M059J (cell line): Measurements from ENCODE around the gene UPF3B. TPM values are rescaled to one million over a fixed set of nuclear protein-coding genes. Genes with fewer than 3 reads are reported as not detected.
"Not testable (repeated sequence)": the region's sequence is repeated elsewhere in the genome, so short reads cannot be mapped to it uniquely, and the experiment has no call there.

ENCODE experiments used
- DNase-seq: peaks from one replicate; pipeline ENCODE4 v3.0.0-alpha.2; 2012; ENCODE audit warnings: low read depth
- total RNA-seq: library from RNA; depleted of rRNA; stranded (reverse); fragments of >200 nt; shearing (Covaris generic); gene quantifications from 2 replicates; pipeline ENCODE4 v1.2.3, GENCODE V29; 2014; rRNA removed

The UPF3B gene
- total RNA-seq, 1 experiment from 2014 or later, result 12.9 TPM

DNA sequence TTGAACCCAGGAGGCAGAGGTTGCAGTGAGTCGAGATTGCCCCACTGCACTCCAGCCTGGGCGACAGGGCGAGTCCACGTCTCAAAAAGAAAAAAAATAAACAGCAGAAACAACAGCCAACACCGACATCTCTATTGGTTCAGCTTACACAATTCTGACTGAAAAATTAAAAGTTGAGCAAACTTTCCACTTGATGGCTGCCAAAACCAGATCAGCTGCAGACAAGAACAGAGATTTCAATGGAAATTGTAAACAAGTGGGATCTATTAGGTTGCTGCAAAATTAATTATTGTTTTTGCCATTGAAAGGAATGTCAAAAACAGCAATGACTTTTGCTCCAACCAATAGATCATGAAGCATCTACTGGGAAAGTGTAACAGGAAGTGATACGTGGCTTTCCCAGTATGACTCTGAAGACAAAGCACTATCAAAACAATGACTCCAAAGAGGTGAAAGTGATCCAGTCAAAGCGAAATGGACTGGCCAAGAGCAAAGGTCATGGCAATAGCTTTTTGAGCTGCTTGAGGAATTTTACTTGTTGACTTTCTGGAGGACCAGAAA, 26.3 kb downstream of the UPF3B start:
- peak; percentile 63 for DNase-seq

GRCh38 chrX:119824221-119824620, 28.5 kb downstream of the UPF3B start:
- DNase-seq, result not testable (repeated sequence)

DNA sequence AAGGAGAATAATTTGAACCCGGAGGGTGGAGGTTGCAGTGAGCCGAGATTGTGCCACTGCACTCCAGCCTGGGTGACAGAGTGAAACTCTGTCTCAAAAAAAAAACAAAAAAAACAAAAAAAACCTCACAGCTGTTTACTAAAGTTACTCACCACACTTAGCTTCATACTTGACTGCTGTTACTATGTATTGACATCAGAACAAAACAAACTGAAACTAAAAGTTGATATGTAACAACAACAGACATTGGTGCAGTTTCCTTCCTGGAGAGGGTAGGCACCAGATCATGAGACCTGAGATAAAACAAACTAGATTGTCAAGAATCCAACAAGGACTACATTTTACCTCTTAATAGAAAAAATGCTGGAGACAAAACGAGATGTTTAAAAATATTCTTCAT, 31.1 kb downstream of the UPF3B start:
- DNase-seq, result peak; percentile 54

DNA sequence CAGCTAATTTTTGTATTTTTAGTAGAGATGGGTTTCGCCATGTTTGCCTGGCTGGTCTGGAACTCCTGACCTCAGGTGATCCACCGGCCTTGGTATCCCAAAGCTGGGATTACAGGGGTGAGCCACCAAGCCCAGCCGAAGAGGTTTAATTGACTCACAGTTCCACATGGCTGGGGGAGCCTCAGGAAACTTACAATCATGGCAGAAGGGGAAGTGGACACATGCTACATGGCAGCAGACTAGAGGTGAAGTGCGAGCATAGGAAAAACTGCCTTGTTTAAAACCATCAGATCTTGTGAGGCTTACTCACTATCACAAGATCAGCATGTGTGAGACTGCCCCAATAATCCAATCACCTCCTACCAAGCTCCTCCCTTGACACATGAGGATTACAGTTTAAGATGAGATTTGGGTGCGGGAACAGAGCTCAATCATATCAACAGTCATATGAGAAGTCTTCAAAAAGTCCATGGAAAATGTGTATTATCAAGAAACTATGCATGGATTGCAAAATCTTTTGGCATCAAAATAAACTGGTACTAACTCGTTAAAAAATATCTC, 35.6 kb downstream of the UPF3B start:
- DNase-seq, result no peak

DNA sequence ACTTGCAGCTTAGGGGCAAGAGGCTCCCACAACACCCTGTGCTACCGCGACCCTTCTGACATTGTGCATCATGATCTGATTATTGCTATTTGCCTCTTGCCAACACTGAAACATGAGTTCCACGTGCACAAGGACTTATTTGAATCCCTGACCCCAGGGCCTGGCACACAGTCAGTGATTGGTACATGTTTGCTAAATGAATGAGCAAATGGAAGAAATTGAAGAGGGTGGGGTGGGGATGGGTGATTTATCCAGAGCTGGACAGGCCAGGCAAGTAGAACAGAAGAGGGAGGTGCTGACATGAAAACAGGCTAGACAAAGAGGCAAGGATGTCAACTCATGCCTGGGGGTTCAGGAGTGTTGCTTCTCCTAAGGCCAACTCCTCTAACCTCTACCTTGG, 36.5 kb downstream of the UPF3B start:
- no peak for DNase-seq

GRCh38 chrX:119809185-119809666, 43.5 kb downstream of the UPF3B start:
- DNase-seq, result peak; percentile 31

DNA sequence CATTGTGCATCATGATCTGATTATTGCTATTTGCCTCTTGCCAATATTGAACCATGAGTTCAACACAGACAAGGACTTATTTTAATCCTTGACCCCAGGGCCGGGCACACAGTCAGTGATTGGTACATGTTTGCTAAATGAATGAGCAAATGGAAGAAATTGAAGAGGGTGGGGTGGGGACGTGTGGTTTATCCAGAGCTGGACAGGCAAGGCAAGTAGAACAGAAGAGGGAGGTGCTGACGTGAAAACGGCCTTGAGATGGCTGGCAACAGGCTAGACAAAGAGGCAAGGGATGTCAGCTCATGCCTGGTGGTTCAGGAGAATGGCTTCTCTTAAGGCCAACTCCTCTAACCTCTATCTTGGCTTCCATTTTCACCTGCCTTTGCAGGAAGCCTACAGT, 44.3 kb downstream of the UPF3B start:
- not testable (repeated sequence) for DNase-seq

- DNase-seq, result no peak
These were observed 50.2 kb downstream of the UPF3B start for GRCh38 chrX:119802546-119802945.

- DNase-seq, result no peak
These were observed 51.2 kb downstream of the UPF3B start for GRCh38 chrX:119801253-119802221.

- DNase-seq, result peak; percentile 95
These were observed 61.1 kb downstream of the UPF3B start, which contains the start of gene RPL39 for GRCh38 chrX:119791437-119792231. RPL39 (minus strand) TSS chrX:119791630; CDS start chrX:119791576, 54 bp downstream.

DNA sequence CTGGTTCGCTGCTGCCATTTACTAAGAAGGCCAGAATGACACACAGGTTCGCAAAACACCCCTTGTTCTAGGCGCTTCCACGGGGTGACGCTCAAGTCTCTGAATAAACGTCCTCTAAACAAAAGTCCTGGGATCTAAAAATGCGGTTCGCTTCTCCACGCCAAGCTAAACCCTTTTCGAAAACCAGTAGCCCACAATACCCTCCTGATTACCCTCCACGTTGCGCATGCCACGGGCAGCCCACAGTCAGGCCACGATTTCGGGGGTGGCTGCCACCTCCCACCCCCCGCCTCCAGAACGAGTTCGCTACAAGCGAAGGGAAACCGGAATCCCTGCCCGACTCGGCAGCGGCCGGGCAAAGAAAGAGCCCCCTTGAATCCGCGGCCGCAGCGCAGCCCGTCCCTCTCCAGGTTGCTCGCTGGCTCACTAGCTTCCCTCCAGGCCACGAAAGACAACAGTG, 61.8 kb downstream of the UPF3B start:
- peak; percentile 71 for DNase-seq

- DNase-seq, result peak; percentile 42
These were observed 67.9 kb downstream of the UPF3B start for GRCh38 chrX:119784747-119785446.

Other genes with a start within 250 kb of the UPF3B start
- gene NKRF, start 246.5 kb downstream of the UPF3B start, total RNA-seq, result 9.0 and 15.7 TPM in 2 replicates
- gene SEPTIN6, start 159.8 kb downstream of the UPF3B start, total RNA-seq, result 23.7 and 25.4 TPM in 2 replicates
- 1.8 and 3.0 TPM in 2 replicates for gene SOWAHD, start 94.4 kb downstream of the UPF3B start, total RNA-seq
- 4,086 and 14,063 TPM in 2 replicates for gene RPL39, start 61.3 kb downstream of the UPF3B start, total RNA-seq
- gene RNF113A, start 18.8 kb upstream of the UPF3B start, total RNA-seq, result 37.8 and 37.9 TPM in 2 replicates
- gene NDUFA1, start 18.9 kb upstream of the UPF3B start, total RNA-seq, result 158 and 169 TPM in 2 replicates
- gene AKAP14, start 42.9 kb upstream of the UPF3B start, total RNA-seq, result not detected in 2 replicates
- 3.3 and 8.9 TPM in 2 replicates for gene NKAP, start 90.8 kb upstream of the UPF3B start, total RNA-seq
- gene RHOXF2B, start 224.7 kb upstream of the UPF3B start, total RNA-seq, result not detected in 2 replicates